GM12878 (cell line): Measurements from ENCODE around the gene PCDHB1. TPM values are rescaled to one million over a fixed set of nuclear protein-coding genes. Genes with fewer than 3 reads are reported as not detected.

Experiments
- ATAC-seq: fragments of 200-7000 bp; cut with Tn5 transposase; 3 replicates; pipeline ENCODE4 v1.9.1; 2020; ENCODE audit warnings: mild to moderate bottlenecking, moderate library complexity
- BruUV-seq: library from RNA; stranded (reverse); fragments of 400-500 nt; replicated peaks from 2 replicates; lab custom pipeline; 2021; lab: Mats Ljungman, UMichigan
- CTCF ChIA-PET: fragments of 300-600 bp; sonication (Branson Sonifier 250); formaldehyde crosslinking; extraction: SDS; loops from one replicate; lab custom pipeline; 2021; ENCODE audit warnings: inconsistent platforms; lab: Yijun Ruan, JAX
- POLR2A ChIA-PET: fragments of 350-600 bp; formaldehyde crosslinking; extraction: SDS; loops from one replicate; lab custom pipeline; 2021; ENCODE audit warnings: inconsistent platforms; lab: Charles Lee
- RAD21 ChIA-PET: fragments of 300-600 bp; sonication (Branson Sonifier 250); formaldehyde crosslinking; loops from one replicate; lab custom pipeline; 2023; ENCODE audit warnings: antibody characterized with exemption; ENCODE audit not compliant: unreplicated experiment; lab: Charles Lee
- SMC1A ChIA-PET: fragments of 300-600 bp; sonication (Branson Sonifier 250); formaldehyde crosslinking; loops from one replicate; lab custom pipeline; 2023; ENCODE audit not compliant: unreplicated experiment, uncharacterized antibody; lab: Charles Lee
- DNase-seq: peaks from one replicate; pipeline ENCODE4 v3.0.0-alpha.2; 2011; ENCODE audit warnings: low read depth, low spot score
- FAIRE-seq: peaks from 3 replicates; lab custom pipeline; 2011; peaks lifted over from hg19 to GRCh38; lab: Jason Lieb, UNC
- H2AFZ ChIP-seq: 2 replicates; pipeline ENCODE4 v1.6.0; 2011; ENCODE audit warnings: low read depth, low read length, control low read depth; ENCODE audit not compliant: control insufficient read depth
- H3K27ac ChIP-seq: 2 replicates; pipeline ENCODE4 v1.5.1; 2011; ENCODE audit warnings: control low read depth; ENCODE audit not compliant: control insufficient read depth, insufficient read depth
- H3K27me3 ChIP-seq, 2 experiments: replicated peaks in 1 of 2; 2 replicates each; pipeline versions ENCODE4 v1.6.0 to v1.6.1; 2011; ENCODE audit warnings: low read length in 1 of 2; ENCODE audit not compliant: control insufficient read depth in 2 of 2, insufficient read depth in 2 of 2
- H3K36me3 ChIP-seq, 2 experiments: 2 replicates each; pipeline ENCODE4 v1.5.1; 2011; ENCODE audit warnings: low read length in 1 of 2; ENCODE audit not compliant: control insufficient read depth in 2 of 2, insufficient read depth in 2 of 2
- H3K4me1 ChIP-seq: 2 replicates; pipeline ENCODE4 v1.6.1; 2011; ENCODE audit warnings: mild to moderate bottlenecking, low read length, moderate library complexity, mixed read lengths; ENCODE audit not compliant: control insufficient read depth, insufficient read depth
- H3K4me2 ChIP-seq: 2 replicates; pipeline ENCODE4 v1.6.0; 2011; ENCODE audit warnings: control low read depth; ENCODE audit not compliant: control insufficient read depth, insufficient read depth
- H3K4me3 ChIP-seq: fragments of 200-600 bp; sonication (generic); 2 replicates; pipeline ENCODE4 v1.5.1; 2016
- H3K79me2 ChIP-seq: 2 replicates; pipeline ENCODE4 v1.6.0; 2011; ENCODE audit warnings: low read length; ENCODE audit not compliant: control insufficient read depth, insufficient read depth
- H3K9ac ChIP-seq: 2 replicates; pipeline ENCODE4 v1.8.0; 2011; ENCODE audit warnings: low read length, control low read depth, mixed read lengths; ENCODE audit not compliant: control insufficient read depth, insufficient read depth
- H3K9me3 ChIP-seq: replicated peaks from 3 replicates; pipeline ENCODE4 v1.5.1; 2011; ENCODE audit warnings: mild to moderate bottlenecking, low read length; ENCODE audit not compliant: control insufficient read depth, insufficient read depth
- H4K20me1 ChIP-seq: 2 replicates; pipeline ENCODE4 v1.6.0; 2011; ENCODE audit not compliant: control insufficient read depth, insufficient read depth
- EZH2 ChIP-seq: IDR thresholded peaks from 2 replicates; pipeline ENCODE4 v1.6.1; 2012; ENCODE audit warnings: low read depth, mild to moderate bottlenecking, control low read depth, inconsistent platforms, low read length, borderline replicate concordance; ENCODE audit not compliant: control insufficient read depth
- HDGF ChIP-seq: fragments of 450-650 bp; IDR thresholded peaks from 2 replicates; pipeline ENCODE4 v1.6.1; 2016; ENCODE audit warnings: antibody characterized with exemption
- JUNB ChIP-seq: IDR thresholded peaks from 2 replicates; pipeline ENCODE4 v1.6.1; 2016; ENCODE audit warnings: antibody characterized with exemption, mild to moderate bottlenecking
- SMAD5 ChIP-seq: IDR thresholded peaks from 2 replicates; pipeline ENCODE4 v1.6.1; 2016; ENCODE audit warnings: antibody characterized with exemption, low read depth
- SMC3 ChIP-seq: IDR thresholded peaks from 2 replicates; pipeline ENCODE4 v1.6.1; 2011; ENCODE audit warnings: low read length, improper control_type of control experiment, borderline replicate concordance
- SUPT20H ChIP-seq: IDR thresholded peaks from 2 replicates; pipeline ENCODE4 v1.6.1; 2011; ENCODE audit warnings: low read depth, mild to moderate bottlenecking, low read length, moderate library complexity, borderline replicate concordance; ENCODE audit not compliant: control insufficient read depth
- ZBTB33 ChIP-seq: fragments of 450-650 bp; IDR thresholded peaks from 2 replicates; pipeline ENCODE4 v1.6.1; 2017; ENCODE audit warnings: mild to moderate bottlenecking
- ZNF622 ChIP-seq: fragments of 450-650 bp; IDR thresholded peaks from 2 replicates; pipeline ENCODE4 v1.6.1; 2017; ENCODE audit warnings: mild to moderate bottlenecking, inconsistent platforms
- WGBS: methylation state at CpG from one replicate; pipeline ENCODE4 v1.1.6; 2016; ENCODE audit warnings: low lambda C conversion rate; ENCODE audit not compliant: insufficient replicate concordance, insufficient coverage; ENCODE audit errors: missing lambda C conversion rate; 5-methylcytosine and 5-hydroxymethylcytosine counted together
- in situ Hi-C: fragments of 300-500 bp; cut with MboI; formaldehyde crosslinking; loops from 9 replicates; pipeline ENCODE4 v1.14.3; 2018; ENCODE audit warnings: mixed read lengths
- intact Hi-C: fragments of 100-400 bp; cut with micrococcal nuclease; formaldehyde crosslinking; loops from one replicate; pipeline ENCODE4 v1.14.2; 2022; ENCODE audit not compliant: unreplicated experiment
- polyA plus RNA-seq, 11 experiments: library from polyadenylated mRNA; depleted of rRNA in 4 of 11; unstranded in 6 of 11; stranded (reverse) in 5 of 11; fragments of >200 nt; fragmentation: Nextera tagmentation in 4 of 11; fragmentation: Illumina TruSeq in 1 of 11; extraction: Ambion mirVana in 4 of 11; extraction: Trizol in 1 of 11; gene quantifications; 1 replicate in 1 of 11; 2 replicates in 10 of 11; pipeline versions ENCODE4 v1.2.1 to v1.2.3, GENCODE V29; 2011 to 2016; ENCODE audit warnings: inconsistent platforms in 2 of 11, missing spikeins in 2 of 11, low read depth in 1 of 11
- total RNA-seq, 4 experiments: library from RNA; depleted of rRNA in 3 of 4; stranded (reverse); fragments of >200 nt in 3 of 4; fragmentation: Illumina TruSeq in 1 of 4; extraction: Trizol in 1 of 4; gene quantifications; 2 replicates each; pipeline versions ENCODE4 v1.2.1 to v1.2.3, GENCODE V29; 2013 to 2021
- TF ChIP-seq, protein P1 (sequence below): fragments of 450-650 bp; IDR thresholded peaks from 2 replicates; pipeline ENCODE4 v1.6.1; 2016; ENCODE audit warnings: mild to moderate bottlenecking

The PCDHB1 gene
- total and polyA plus RNA-seq, 10 of the 15 experiments (the other 5 are each of a cell fraction or from before 2014, with no cell fraction given): not detected

DNA sequence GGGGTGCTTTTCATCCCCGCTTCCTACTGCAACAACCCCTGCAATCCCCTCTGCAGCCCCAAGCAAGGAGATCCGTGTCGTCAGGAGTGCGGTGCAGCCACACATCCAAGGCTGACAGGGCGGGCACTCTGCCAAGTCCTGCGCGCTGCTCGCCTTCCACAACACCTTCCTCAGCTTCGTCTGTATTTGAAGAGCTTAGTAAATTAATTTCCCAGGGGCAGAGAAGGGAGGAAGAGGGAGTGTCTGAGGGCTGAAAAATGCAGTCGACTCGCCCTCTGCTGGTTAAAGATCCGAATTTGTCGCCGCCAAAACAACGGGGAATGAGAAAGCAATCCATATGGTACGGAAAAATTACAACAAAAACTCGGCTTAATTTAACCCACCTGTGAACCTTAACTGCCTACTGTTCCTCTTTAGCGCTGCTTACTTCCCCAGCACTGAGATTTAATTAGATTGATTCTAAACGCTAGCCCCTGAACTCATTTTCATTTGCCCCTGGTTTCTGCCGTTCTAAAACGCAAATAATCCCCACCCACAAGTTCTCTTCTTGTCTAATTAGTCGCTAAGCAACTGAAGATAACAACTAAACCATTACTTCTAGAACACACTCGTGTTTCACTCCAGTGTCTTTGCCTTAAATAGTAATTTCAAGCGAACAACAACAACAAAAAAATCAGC is 10.9 kb upstream of the PCDHB1 start:
- in situ Hi-C loops: loop anchor here (25.0 kb wide), 1 partner anchor 803 kb away; no protein-coding TSS in a partner anchor
- Histone ChIP-seq H3K27ac (no peak overlapping the region), H3K36me3 (no peaks in the 10 kb centered on the region), H3K79me2 (no peaks in the 10 kb centered on the region), H2AFZ (no peak overlapping the region), H3K4me1 (no peaks in the 10 kb centered on the region), H3K9me3 (no peaks in the 10 kb centered on the region; the same call in 2 of the 3 replicates), H3K4me3 (no peak overlapping the region)
- ATAC-seq (no peak), FAIRE-seq (no peak)
- ChIA-PET RAD21 (no interaction called here), POLR2A (no interaction called here)
- intact Hi-C loops: no loop called here
- TF ChIP-seq SUPT20H (no peak), EZH2 (no peak), ZNF622 (no peak), ZBTB33 (no peak), SMC3 (no peak), JUNB (no peak), HDGF (no peak), SMAD5 (no peak)
- TF ChIP-seq, protein P1, sequence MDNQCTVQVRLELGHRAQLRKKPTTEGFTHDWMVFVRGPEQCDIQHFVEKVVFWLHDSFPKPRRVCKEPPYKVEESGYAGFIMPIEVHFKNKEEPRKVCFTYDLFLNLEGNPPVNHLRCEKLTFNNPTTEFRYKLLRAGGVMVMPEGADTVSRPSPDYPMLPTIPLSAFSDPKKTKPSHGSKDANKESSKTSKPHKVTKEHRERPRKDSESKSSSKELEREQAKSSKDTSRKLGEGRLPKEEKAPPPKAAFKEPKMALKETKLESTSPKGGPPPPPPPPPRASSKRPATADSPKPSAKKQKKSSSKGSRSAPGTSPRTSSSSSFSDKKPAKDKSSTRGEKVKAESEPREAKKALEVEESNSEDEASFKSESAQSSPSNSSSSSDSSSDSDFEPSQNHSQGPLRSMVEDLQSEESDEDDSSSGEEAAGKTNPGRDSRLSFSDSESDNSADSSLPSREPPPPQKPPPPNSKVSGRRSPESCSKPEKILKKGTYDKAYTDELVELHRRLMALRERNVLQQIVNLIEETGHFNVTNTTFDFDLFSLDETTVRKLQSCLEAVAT: no peak
- TF ChIP-seq, all 136 proteins: peak for 0
- no peak for DNase-seq
- Histone ChIP-seq H3K27me3 (no peaks in the 10 kb centered on the region), H3K9ac (no peak overlapping the region), H4K20me1 (no peaks in the 10 kb centered on the region), H3K4me2 (no peak overlapping the region)
- CTCF ChIA-PET: no interaction called here
- 28% methylated on average over 24 of the region's 24 CpGs for WGBS
- BruUV-seq: no TSS peak
- SMC1A ChIA-PET: no interaction called here
